ENCODE measurements around the gene RGL3.

DNA sequence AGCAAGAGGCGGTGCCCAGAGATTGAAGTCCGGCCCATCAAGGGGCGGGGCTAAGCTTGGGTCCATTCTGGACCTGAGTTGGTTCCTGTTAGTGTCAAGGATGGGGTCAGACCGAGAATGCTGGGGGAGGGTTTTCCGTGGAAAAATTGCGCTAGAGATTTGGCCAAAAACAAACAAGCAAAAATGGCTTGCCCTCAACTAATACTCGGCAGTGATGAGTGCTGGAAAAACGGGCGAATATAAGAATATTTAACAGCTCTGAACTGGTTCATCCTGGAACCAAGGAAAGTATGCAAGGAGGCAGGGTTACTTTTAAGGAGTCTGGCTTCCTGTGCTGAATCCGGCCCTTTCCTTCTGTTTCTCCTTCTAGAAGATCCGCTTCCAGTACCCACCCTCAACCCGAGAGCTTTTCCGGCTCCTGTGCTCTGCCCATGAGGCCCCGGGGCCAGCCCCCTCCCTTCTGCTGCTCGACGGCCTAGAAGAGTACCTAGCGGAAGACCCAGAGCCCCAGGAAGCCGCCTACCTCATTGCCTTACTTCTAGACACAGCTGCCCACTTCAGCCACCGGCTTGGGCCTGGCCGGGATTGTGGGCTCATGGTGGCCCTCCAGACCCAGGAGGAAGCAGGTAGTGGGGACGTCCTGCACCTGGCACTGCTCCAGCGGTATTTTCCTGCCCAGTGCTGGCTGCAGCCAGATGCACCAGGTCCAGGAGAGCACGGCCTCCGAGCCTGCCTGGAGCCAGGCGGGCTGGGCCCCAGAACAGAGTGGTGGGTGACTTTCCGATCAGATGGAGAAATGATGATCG is 43.8 kb downstream of the RGL3 start:
- TF ChIP-seq EP300 (IDR thresholded peaks at IDR 0.05) (no peak), POLR2AphosphoS5 (IDR thresholded peaks at IDR 0.05) (peak; percentile 39)
- TF ChIP-seq, protein P1, sequence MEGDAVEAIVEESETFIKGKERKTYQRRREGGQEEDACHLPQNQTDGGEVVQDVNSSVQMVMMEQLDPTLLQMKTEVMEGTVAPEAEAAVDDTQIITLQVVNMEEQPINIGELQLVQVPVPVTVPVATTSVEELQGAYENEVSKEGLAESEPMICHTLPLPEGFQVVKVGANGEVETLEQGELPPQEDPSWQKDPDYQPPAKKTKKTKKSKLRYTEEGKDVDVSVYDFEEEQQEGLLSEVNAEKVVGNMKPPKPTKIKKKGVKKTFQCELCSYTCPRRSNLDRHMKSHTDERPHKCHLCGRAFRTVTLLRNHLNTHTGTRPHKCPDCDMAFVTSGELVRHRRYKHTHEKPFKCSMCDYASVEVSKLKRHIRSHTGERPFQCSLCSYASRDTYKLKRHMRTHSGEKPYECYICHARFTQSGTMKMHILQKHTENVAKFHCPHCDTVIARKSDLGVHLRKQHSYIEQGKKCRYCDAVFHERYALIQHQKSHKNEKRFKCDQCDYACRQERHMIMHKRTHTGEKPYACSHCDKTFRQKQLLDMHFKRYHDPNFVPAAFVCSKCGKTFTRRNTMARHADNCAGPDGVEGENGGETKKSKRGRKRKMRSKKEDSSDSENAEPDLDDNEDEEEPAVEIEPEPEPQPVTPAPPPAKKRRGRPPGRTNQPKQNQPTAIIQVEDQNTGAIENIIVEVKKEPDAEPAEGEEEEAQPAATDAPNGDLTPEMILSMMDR (IDR thresholded peaks at IDR 0.05), result no peak

Data from gastroesophageal sphincter (tissue), 3 donors.